Esophagus squamous epithelium (tissue), 4 donors: ENCODE measurements around the gene GNG12.

ENCODE experiments used
- POLR2A ChIP-seq, 4 donors: fragments of 450-650 bp; IDR thresholded peaks; one replicate each; pipeline ENCODE4 v1.6.1; 2017; ENCODE audit warnings: antibody characterized with exemption in 4 of 4, mild to moderate bottlenecking in 4 of 4, moderate library complexity in 3 of 4
- TF ChIP-seq, protein P1 (sequence below), 6 experiments: fragments of 450-650 bp in 4 of 6; fragments of 200-600 bp in 2 of 6; sonication (generic) in 2 of 6; IDR thresholded peaks; one replicate each; pipeline ENCODE4 v1.5.1; 2016 to 2019; ENCODE audit warnings: antibody characterized with exemption in 6 of 6, mild to moderate bottlenecking in 4 of 6, moderate library complexity in 4 of 6

- TF ChIP-seq, protein P1, sequence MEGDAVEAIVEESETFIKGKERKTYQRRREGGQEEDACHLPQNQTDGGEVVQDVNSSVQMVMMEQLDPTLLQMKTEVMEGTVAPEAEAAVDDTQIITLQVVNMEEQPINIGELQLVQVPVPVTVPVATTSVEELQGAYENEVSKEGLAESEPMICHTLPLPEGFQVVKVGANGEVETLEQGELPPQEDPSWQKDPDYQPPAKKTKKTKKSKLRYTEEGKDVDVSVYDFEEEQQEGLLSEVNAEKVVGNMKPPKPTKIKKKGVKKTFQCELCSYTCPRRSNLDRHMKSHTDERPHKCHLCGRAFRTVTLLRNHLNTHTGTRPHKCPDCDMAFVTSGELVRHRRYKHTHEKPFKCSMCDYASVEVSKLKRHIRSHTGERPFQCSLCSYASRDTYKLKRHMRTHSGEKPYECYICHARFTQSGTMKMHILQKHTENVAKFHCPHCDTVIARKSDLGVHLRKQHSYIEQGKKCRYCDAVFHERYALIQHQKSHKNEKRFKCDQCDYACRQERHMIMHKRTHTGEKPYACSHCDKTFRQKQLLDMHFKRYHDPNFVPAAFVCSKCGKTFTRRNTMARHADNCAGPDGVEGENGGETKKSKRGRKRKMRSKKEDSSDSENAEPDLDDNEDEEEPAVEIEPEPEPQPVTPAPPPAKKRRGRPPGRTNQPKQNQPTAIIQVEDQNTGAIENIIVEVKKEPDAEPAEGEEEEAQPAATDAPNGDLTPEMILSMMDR (IDR thresholded peaks at IDR 0.05): no peak
- TF ChIP-seq POLR2A (IDR thresholded peaks at IDR 0.05): no peak
These were observed 40.4 kb downstream of the GNG12 start for GRCh38 chr1:67792741-67793458.
